Ammon's horn (tissue), 1 donor: Measurements from ENCODE around the gene NEUROG3.

Experiments
- DNase-seq: peaks from one replicate; pipeline ENCODE4 v3.0.0-alpha.2; 2016; ENCODE audit warnings: low spot score

The NEUROG3 gene

GRCh38 chr10:69573056-69573806 is at the start of gene NEUROG3:
NEUROG3 (minus strand) TSS chr10:69573422; CDS start chr10:69573043, 379 bp downstream.
- DNase-seq: no peak

- no peak for DNase-seq
Observed at GRCh38 chr10:69620625-69621024, 47.4 kb upstream of the NEUROG3 start.

- DNase-seq: no peak
Observed at GRCh38 chr10:69619626-69620025, 46.4 kb upstream of the NEUROG3 start.

GRCh38 chr10:69618746-69619145 is 45.5 kb upstream of the NEUROG3 start:
- no peak for DNase-seq

- DNase-seq: no peak
Observed at GRCh38 chr10:69616358-69616757, 43.1 kb upstream of the NEUROG3 start.

- DNase-seq: no peak
Observed at GRCh38 chr10:69614130-69614529, 40.9 kb upstream of the NEUROG3 start.

GRCh38 chr10:69612760-69613159 is 39.5 kb upstream of the NEUROG3 start:
- DNase-seq: peak; percentile 42

- DNase-seq: no peak
Observed at GRCh38 chr10:69609077-69609476, 35.9 kb upstream of the NEUROG3 start.

GRCh38 chr10:69600761-69601330 is 27.6 kb upstream of the NEUROG3 start:
- no peak for DNase-seq

GRCh38 chr10:69588358-69588757 is 15.1 kb upstream of the NEUROG3 start:
- no peak for DNase-seq

- no peak for DNase-seq
Observed at GRCh38 chr10:69584624-69585023, 11.4 kb upstream of the NEUROG3 start.

GRCh38 chr10:69583106-69583505 is 9.9 kb upstream of the NEUROG3 start:
- no peak for DNase-seq

- DNase-seq: no peak
Observed at GRCh38 chr10:69580435-69580834, 7.2 kb upstream of the NEUROG3 start.

- no peak for DNase-seq
Observed at GRCh38 chr10:69579464-69580060, 6.3 kb upstream of the NEUROG3 start.

- no peak for DNase-seq
Observed at GRCh38 chr10:69578508-69578991, 5.3 kb upstream of the NEUROG3 start.

- peak; percentile 54 for DNase-seq
Observed at GRCh38 chr10:69577268-69578232, 4.3 kb upstream of the NEUROG3 start.

GRCh38 chr10:69576334-69577011 is 3.3 kb upstream of the NEUROG3 start:
- DNase-seq: no peak

GRCh38 chr10:69575164-69575722 is 2.0 kb upstream of the NEUROG3 start:
- no peak for DNase-seq

- DNase-seq: no peak
Observed at GRCh38 chr10:69574571-69574978, 1.4 kb upstream of the NEUROG3 start.

GRCh38 chr10:69572159-69573055 is 815 bp downstream of the NEUROG3 start:
- DNase-seq: no peak
